Nephron progenitor cell (in vitro differentiated cells): ENCODE data around the gene POPDC2.
A peak's percentile ranks its signal among the peaks of the same experiment; 100 is the strongest.
"Not testable (repeated sequence)": the region's sequence is repeated elsewhere in the genome, so short reads cannot be mapped to it uniquely, and the experiment has no call there.

ENCODE experiments used
- DNase-seq: peaks from one replicate; pipeline ENCODE4 v3.0.0; 2021
- H3K27ac Mint-ChIP-seq: 2 replicates; pipeline ENCODE4 v1.8.0; 2021; ENCODE audit warnings: mild to moderate bottlenecking, moderate library complexity, mixed read lengths
- H3K27me3 Mint-ChIP-seq: 2 replicates; pipeline ENCODE4 v1.8.0; 2021; ENCODE audit warnings: mild to moderate bottlenecking, low read depth, mixed read lengths; ENCODE audit not compliant: poor library complexity
- H3K36me3 Mint-ChIP-seq: 2 replicates; pipeline ENCODE4 v1.8.0; 2021; ENCODE audit warnings: low read depth, mixed read lengths
- H3K4me1 Mint-ChIP-seq: 2 replicates; pipeline ENCODE4 v1.8.0; 2021; ENCODE audit warnings: mixed read lengths
- H3K4me3 Mint-ChIP-seq: 2 replicates; pipeline ENCODE4 v1.8.0; 2021; ENCODE audit warnings: mild to moderate bottlenecking, moderate library complexity, mixed read lengths
- H3K9me3 Mint-ChIP-seq: 2 replicates; pipeline ENCODE4 v1.8.0; 2021; ENCODE audit warnings: mild to moderate bottlenecking, moderate library complexity, mixed read lengths
- CTCF ChIP-seq: fragments of 200-600 bp; sonication (generic); IDR thresholded peaks from 2 replicates; pipeline ENCODE4 v1.5.0; 2021; ENCODE audit warnings: antibody characterized with exemption

POPDC2 gene

GRCh38 chr3:119679874-119680273 is 19.5 kb upstream of the POPDC2 start:
- no peak for TF ChIP-seq CTCF
- Mint-ChIP-seq H3K27ac (no peak overlapping the region), H3K4me3 (no peak overlapping the region), H3K27me3 (peaks cover 6% of the 10 kb centered on the region), H3K36me3 (peaks cover 8% of the 10 kb centered on the region), H3K4me1 (peaks cover 27% of the 10 kb centered on the region), H3K9me3 (no peaks in the 10 kb centered on the region)
- no peak for DNase-seq

GRCh38 chr3:119678209-119678608 is 17.8 kb upstream of the POPDC2 start:
- H3K36me3 Mint-ChIP-seq = peaks cover 24% of the 10 kb centered on the region
- H3K9me3 Mint-ChIP-seq, H3K4me3 Mint-ChIP-seq, DNase-seq, H3K27ac Mint-ChIP-seq, H3K27me3 Mint-ChIP-seq: not testable (repeated sequence)
- peaks cover 27% of the 10 kb centered on the region for H3K4me1 Mint-ChIP-seq

GRCh38 chr3:119677641-119677934 is 17.2 kb upstream of the POPDC2 start:
- TF ChIP-seq CTCF = no peak
- no peak for DNase-seq
- peak overlapping the region; percentile 89 for H3K4me3 Mint-ChIP-seq
- no peaks in the 10 kb centered on the region for H3K9me3 Mint-ChIP-seq
- H3K36me3 Mint-ChIP-seq = peaks cover 30% of the 10 kb centered on the region
- H3K27ac Mint-ChIP-seq = peak overlapping the region; percentile 87
- peaks cover 5% of the 10 kb centered on the region for H3K27me3 Mint-ChIP-seq
- H3K4me1 Mint-ChIP-seq = peaks cover 27% of the 10 kb centered on the region

- no peaks in the 10 kb centered on the region for H3K9me3 Mint-ChIP-seq
- no peaks in the 10 kb centered on the region for H3K27me3 Mint-ChIP-seq
- H3K4me1 Mint-ChIP-seq = peaks cover 27% of the 10 kb centered on the region
- H3K36me3 Mint-ChIP-seq = peaks cover 35% of the 10 kb centered on the region
- peak within 1 kb of the TSS; percentile 89 for H3K4me3 Mint-ChIP-seq
- no peak for TF ChIP-seq CTCF
- DNase-seq = peak; percentile 85
- peak within 1 kb of the TSS; percentile 97 for H3K27ac Mint-ChIP-seq
These were observed 16.6 kb upstream of the POPDC2 start, which contains the start of gene COX17 for GRCh38 chr3:119676771-119677640. Gene COX17, minus strand, starts transcription at chr3:119677406. Its CDS starts 96 bp downstream, at chr3:119677310.

- Mint-ChIP-seq H3K36me3 (peaks cover 43% of the 10 kb centered on the region), H3K27me3 (no peaks in the 10 kb centered on the region), H3K4me3 (peak overlapping the region; percentile 89), H3K9me3 (no peaks in the 10 kb centered on the region), H3K27ac (no peak overlapping the region), H3K4me1 (peaks cover 27% of the 10 kb centered on the region)
- no peak for DNase-seq
- no peak for TF ChIP-seq CTCF
These were observed 15.6 kb upstream of the POPDC2 start for GRCh38 chr3:119676020-119676419.

- peak overlapping the region; percentile 89 for H3K4me3 Mint-ChIP-seq
- peaks cover 45% of the 10 kb centered on the region for H3K36me3 Mint-ChIP-seq
- H3K27me3 Mint-ChIP-seq = no peaks in the 10 kb centered on the region
- no peak overlapping the region for H3K27ac Mint-ChIP-seq
- no peaks in the 10 kb centered on the region for H3K9me3 Mint-ChIP-seq
- H3K4me1 Mint-ChIP-seq = peaks cover 27% of the 10 kb centered on the region
- no peak for TF ChIP-seq CTCF
- DNase-seq = no peak
These were observed 14.9 kb upstream of the POPDC2 start for GRCh38 chr3:119675188-119675874.
